Bronchial epithelial cell (primary cell): ENCODE data around the gene CCDC60. TPM values are rescaled to one million over a fixed set of nuclear protein-coding genes. Genes with fewer than 3 reads are reported as not detected.

ENCODE experiments used
- DNase-seq: peaks from one replicate; pipeline ENCODE4 v3.0.0-alpha.2; 2010; ENCODE audit warnings: low read depth
- FAIRE-seq: peaks from 2 replicates; lab custom pipeline; 2011; peaks lifted over from hg19 to GRCh38; lab: Jason Lieb, UNC
- H3K27me3 ChIP-seq: 2 replicates; pipeline ENCODE4 v1.5.1; 2011; ENCODE audit warnings: low read length; ENCODE audit not compliant: control insufficient read depth, insufficient read depth
- H3K36me3 ChIP-seq: 2 replicates; pipeline ENCODE4 v1.5.1; 2011; ENCODE audit warnings: low read length; ENCODE audit not compliant: control insufficient read depth, insufficient read depth
- H3K4me3 ChIP-seq: 2 replicates; pipeline ENCODE4 v1.5.1; 2011; ENCODE audit warnings: mild to moderate bottlenecking, low read depth, low read length, control low read depth
- total RNA-seq: library from RNA; depleted of rRNA; stranded (reverse); fragments of >200 nt; gene quantifications from 2 replicates; pipeline ENCODE4 v1.2.1, GENCODE V29; 2014
- TF ChIP-seq, protein P1 (sequence below): IDR thresholded peaks from 2 replicates; pipeline ENCODE4 v1.5.1; 2011; ENCODE audit warnings: mild to moderate bottlenecking, moderate library complexity, low read length, control low read depth, inconsistent platforms; ENCODE audit not compliant: insufficient read depth, severe bottlenecking

The CCDC60 gene
- total RNA-seq, 1 donor from 2014 or later: 0.26 TPM

DNA sequence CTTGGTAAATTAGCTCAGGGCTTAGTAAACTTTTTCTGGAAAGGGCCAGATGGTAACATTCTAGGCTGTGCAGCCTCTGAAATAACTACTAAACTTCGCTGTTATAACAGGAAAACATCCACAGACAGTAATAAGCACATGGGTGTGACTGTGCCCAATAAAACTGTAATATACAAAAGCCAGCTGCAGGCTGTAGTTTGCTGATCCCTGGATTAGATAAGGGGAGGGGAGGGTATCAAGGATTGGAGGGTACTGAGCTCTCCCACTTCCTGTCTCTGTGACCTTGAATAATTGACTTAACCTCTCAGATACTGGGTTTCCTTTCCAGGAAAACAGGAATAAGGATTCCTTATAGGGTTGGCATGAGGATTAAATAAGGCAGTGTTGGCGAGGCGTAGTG lies 81.2 kb downstream of the CCDC60 start:
- no peaks in the 10 kb centered on the region for H3K27me3 ChIP-seq
- H3K4me3 ChIP-seq: no peak overlapping the region
- no peaks in the 10 kb centered on the region for H3K36me3 ChIP-seq
- DNase-seq: no peak
- FAIRE-seq: no peak
- TF ChIP-seq, protein P1, sequence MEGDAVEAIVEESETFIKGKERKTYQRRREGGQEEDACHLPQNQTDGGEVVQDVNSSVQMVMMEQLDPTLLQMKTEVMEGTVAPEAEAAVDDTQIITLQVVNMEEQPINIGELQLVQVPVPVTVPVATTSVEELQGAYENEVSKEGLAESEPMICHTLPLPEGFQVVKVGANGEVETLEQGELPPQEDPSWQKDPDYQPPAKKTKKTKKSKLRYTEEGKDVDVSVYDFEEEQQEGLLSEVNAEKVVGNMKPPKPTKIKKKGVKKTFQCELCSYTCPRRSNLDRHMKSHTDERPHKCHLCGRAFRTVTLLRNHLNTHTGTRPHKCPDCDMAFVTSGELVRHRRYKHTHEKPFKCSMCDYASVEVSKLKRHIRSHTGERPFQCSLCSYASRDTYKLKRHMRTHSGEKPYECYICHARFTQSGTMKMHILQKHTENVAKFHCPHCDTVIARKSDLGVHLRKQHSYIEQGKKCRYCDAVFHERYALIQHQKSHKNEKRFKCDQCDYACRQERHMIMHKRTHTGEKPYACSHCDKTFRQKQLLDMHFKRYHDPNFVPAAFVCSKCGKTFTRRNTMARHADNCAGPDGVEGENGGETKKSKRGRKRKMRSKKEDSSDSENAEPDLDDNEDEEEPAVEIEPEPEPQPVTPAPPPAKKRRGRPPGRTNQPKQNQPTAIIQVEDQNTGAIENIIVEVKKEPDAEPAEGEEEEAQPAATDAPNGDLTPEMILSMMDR: no peak

DNA sequence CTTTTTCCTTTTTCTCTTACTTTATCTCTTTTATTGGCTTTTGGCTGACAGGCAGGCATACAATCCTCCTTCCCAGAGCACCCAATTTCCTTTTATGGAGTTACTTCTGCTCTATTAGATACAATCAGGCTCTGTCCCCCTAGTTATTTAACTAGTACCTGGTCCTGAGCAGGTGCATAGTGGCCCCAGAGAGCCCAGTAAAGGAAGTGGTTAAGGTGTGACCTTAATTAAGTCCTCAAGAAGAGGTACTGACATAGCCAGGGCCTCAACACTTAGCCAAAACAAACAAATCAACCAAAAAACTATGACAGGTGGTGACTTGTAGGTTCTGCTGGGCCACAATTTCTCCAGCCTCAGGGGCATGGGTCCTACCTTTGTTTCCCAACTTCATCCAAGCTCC lies 82.9 kb downstream of the CCDC60 start:
- TF ChIP-seq, protein P1: no peak
- Histone ChIP-seq H3K27me3 (no peaks in the 10 kb centered on the region), H3K4me3 (no peak overlapping the region), H3K36me3 (no peaks in the 10 kb centered on the region)
- no peak for DNase-seq
- FAIRE-seq: no peak

DNA sequence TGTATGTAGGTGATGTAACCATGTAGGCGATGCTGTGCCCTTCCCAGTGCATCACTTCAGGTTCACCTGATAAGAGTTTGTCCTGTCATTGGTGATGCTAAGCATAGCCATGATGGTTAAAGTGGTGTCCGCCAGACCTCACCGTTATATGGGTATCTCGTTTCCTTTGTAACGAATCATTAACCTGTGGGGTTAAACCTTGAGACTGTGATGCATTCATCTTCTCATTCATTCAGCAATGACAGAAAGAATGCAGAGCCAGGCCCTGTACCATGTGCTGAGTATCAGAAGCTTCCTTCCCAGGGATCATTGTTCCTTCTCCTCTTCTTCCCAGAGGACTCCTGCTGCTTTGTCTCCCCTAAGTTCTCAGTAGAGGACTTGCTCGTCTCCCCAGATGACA lies 84.9 kb downstream of the CCDC60 start:
- Histone ChIP-seq H3K4me3 (no peak overlapping the region), H3K27me3 (no peaks in the 10 kb centered on the region), H3K36me3 (no peaks in the 10 kb centered on the region)
- TF ChIP-seq, protein P1: no peak
- peak; percentile 92 for FAIRE-seq
- DNase-seq: no peak

DNA sequence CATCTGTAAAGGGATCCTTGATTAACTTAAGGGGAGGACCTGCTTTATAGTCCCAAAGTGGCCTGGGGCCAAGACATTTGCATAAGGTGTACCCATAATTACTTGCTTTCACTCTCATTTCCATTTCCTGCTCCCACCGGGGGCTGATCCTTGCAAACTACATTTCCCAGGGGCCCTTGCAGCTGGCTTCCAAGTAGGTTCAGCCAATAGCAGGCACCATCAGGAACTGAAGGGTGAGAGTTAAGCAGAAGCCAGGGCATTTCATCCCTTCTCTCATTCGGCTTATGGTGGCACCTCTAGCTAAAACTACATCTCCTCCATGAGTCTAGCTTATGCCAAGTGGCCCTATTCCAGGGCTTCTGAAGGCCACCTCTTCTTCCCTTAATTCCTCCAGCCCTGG lies 88.8 kb downstream of the CCDC60 start:
- FAIRE-seq (no peak), DNase-seq (no peak)
- Histone ChIP-seq H3K36me3 (no peaks in the 10 kb centered on the region), H3K27me3 (no peaks in the 10 kb centered on the region), H3K4me3 (no peak overlapping the region)
- TF ChIP-seq, protein P1: no peak

DNA sequence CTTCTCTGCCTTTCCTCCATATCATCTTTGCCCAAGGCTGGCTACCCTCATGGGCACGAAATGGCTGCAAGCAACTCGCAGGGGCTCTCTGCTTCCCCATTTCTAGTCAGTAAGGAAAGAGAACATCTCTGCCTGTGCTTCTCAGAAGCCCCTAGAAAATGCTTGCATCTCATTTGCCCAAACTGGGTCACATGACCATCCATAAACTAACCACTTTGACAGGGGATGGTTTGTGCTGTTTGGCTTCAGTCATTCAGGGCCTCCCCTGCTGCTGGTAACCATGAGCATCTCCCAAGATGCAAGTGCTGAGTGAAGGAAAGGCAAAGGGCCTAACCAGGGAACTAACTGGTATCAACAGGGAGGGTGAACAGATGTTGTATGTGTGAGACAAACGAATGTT lies 91.1 kb downstream of the CCDC60 start:
- TF ChIP-seq, protein P1: no peak
- FAIRE-seq (no peak), DNase-seq (no peak)
- Histone ChIP-seq H3K36me3 (no peaks in the 10 kb centered on the region), H3K4me3 (no peak overlapping the region), H3K27me3 (no peaks in the 10 kb centered on the region)

DNA sequence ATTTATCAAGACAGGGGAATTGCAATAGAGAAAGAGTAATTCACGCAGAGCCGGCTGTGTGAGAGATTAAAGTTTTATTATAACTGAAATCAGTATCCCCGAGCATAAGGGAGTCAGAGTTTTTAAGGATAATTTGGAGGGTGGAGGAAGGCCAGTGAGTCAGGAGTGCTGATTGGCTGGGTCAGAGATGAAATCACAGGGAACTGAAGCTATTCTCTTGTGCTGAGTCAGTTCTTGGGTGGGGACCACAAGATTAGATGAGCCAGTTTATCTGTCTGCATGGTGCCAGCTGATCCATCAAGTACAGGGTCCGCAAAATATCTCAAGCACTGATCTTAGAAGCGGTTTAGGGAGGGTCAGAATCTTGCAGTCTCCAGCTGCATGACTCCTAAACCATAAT lies 96.6 kb downstream of the CCDC60 start:
- FAIRE-seq: no peak

More for the DNA sequence above, 96.6 kb downstream of the CCDC60 start:
- no peaks in the 10 kb centered on the region for H3K36me3 ChIP-seq
- no peak for DNase-seq
- TF ChIP-seq, protein P1: no peak
- H3K27me3 ChIP-seq: no peaks in the 10 kb centered on the region
- no peak overlapping the region for H3K4me3 ChIP-seq
